ENCODE measurements around the gene G6PC2.

DNA sequence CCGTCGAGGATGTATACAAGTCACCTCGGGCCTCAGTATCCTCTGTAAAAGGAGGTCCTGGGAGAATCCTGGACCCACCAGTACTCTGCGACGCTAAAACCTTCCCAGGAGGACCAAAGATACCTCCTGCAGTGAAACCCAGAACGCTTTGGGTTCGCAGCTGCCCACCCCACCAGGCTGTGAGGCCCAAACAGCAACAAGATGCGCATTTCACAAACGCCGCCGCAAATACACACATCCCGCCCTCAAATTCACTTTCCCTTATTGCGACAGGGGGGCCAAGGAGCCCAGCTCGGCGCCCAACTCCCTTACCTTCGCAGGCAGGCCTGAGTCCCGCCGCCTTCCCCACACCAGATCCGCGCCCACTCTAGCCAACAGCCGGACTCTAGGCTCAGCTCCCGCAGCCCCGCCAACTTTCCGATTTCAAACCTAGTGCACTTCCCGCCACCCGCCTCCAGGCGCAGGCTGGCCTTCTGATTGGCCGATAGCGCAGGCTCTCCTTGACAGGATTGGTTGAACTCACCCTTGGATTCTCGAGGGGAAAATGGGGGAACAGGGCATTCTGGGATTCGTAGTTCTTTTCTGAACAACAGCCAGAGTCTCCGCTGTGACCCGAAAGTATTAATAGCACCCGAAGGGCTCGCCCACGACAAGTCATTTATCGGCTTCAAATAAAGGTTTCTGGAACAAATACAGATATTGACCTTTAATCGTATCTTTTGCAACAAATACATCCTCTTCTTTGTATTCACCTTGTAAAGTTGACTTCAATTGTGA lies 10.9 kb upstream of the G6PC2 start, which contains the start of gene SPC25:
- TF ChIP-seq, protein P1, sequence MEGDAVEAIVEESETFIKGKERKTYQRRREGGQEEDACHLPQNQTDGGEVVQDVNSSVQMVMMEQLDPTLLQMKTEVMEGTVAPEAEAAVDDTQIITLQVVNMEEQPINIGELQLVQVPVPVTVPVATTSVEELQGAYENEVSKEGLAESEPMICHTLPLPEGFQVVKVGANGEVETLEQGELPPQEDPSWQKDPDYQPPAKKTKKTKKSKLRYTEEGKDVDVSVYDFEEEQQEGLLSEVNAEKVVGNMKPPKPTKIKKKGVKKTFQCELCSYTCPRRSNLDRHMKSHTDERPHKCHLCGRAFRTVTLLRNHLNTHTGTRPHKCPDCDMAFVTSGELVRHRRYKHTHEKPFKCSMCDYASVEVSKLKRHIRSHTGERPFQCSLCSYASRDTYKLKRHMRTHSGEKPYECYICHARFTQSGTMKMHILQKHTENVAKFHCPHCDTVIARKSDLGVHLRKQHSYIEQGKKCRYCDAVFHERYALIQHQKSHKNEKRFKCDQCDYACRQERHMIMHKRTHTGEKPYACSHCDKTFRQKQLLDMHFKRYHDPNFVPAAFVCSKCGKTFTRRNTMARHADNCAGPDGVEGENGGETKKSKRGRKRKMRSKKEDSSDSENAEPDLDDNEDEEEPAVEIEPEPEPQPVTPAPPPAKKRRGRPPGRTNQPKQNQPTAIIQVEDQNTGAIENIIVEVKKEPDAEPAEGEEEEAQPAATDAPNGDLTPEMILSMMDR (IDR thresholded peaks at IDR 0.05; ENCODE audit: insufficient read depth, low read length, poor library complexity, severe bottlenecking) = no peak
- TF ChIP-seq EZH2phosphoT487 (conservative IDR thresholded peaks at IDR 0.05; ENCODE audit: low read length) = no peak

Measured in SU-DHL-6 (cell line).